Right renal cortex interstitium (tissue), 3 donors: ENCODE results near the gene ACTG2. TPM values are rescaled to one million over a fixed set of nuclear protein-coding genes. Genes with fewer than 3 reads are reported as not detected.

ENCODE experiments used
- DNase-seq, 3 donors: peaks; one replicate each; pipeline ENCODE4 v3.0.0-alpha.2; 2013; ENCODE audit warnings: low read depth in 3 of 3, low spot score in 2 of 3
- polyA plus RNA-seq, 3 donors: library from polyadenylated mRNA; unstranded; fragments of 120-200 nt; gene quantifications; one replicate each; pipeline ENCODE4 v1.2.1, GENCODE V29; 2013; ENCODE audit not compliant: insufficient read length in 3 of 3

Gene ACTG2
- polyA plus RNA-seq, 3 donors, result 0.64 to 0.93 (median 0.65) TPM

DNA sequence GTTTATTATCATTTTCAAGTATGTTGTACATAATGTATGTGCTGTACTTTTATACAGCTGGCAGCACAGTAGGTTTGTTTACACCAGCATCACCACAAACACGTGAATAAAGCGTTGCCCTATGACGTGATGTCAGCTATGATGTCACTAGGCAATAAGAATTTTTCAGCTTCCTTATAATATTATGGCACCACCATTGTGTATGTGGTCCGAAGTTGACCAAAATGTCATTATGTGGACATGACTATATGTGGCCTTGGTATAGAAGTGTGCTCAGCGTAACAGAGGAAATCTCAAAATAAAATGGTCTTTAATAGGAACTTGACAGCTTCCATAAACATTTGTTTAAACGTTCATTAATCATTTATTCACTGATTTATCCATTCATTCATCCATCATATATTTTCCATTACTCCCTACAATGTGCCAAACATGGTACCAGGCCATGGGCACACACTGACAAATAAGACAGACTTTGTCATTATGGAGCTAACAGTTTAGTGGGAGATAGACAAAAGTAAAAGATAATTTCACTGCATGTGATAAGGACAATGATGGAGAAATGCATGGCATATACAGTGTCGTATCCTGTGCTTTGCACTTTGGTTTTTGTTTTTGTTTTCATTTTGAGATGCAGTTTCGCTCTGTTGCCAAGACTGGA, 18.9 kb downstream of the ACTG2 start:
- DNase-seq, result no peak

- DNase-seq, result no peak
Measured at GRCh38 chr2:73913414-73914054, 20.7 kb downstream of the ACTG2 start.

DNA sequence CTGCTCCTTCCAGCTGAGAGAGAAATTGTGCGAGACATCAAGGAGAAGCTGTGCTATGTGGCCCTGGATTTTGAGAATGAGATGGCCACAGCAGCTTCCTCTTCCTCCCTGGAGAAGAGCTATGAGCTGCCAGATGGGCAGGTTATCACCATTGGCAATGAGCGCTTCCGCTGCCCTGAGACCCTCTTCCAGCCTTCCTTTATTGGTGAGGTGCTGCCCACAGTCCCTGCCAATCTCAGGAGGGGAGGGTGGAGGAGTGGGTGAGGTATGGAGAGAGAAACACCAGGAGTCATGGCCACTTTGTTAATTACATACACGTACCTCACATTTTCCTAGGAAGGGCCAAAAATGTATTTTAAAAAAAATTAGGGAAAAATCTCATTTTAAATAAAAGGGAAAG, 21.9 kb downstream of the ACTG2 start:
- no peak for DNase-seq

- DNase-seq, result no peak
Measured at GRCh38 chr2:73915437-73915993, 22.7 kb downstream of the ACTG2 start.

DNA sequence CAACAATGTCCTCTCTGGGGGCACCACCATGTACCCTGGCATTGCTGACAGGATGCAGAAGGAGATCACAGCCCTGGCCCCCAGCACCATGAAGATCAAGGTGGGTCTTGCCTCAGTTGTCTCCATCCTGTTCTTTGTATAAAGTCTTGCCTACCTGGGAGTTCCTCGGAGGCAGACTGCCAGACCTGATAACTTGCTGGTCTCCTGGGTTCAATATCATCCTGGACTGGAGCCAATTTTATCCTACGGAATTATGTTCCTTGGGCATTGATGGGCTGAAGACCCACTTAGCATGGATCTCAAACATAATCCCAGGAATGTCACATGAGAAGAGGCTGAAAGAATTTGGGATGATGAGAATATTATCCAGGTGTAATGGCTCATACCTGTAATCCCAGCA, 23.9 kb downstream of the ACTG2 start:
- DNase-seq, result no peak

DNA sequence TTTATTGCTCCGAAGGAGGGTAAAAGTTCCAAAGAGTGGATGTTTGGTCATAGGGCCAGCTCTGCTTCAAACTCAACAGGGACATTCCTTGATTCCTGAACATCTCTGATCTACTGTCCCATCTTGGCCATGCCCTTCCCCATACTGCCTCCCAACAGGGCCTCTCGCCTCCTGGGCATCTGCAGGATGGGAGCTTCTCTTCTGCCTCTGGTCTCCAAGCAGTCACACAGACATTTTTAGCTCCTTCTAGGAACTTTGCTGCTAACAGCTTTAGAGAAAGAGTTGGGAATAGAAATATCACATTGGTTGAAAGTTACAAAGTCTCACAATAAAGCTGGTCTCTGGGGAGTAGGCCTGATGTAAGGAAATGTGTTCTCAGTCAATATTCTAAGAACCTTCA, 24.5 kb downstream of the ACTG2 start:
- no peak for DNase-seq

DNA sequence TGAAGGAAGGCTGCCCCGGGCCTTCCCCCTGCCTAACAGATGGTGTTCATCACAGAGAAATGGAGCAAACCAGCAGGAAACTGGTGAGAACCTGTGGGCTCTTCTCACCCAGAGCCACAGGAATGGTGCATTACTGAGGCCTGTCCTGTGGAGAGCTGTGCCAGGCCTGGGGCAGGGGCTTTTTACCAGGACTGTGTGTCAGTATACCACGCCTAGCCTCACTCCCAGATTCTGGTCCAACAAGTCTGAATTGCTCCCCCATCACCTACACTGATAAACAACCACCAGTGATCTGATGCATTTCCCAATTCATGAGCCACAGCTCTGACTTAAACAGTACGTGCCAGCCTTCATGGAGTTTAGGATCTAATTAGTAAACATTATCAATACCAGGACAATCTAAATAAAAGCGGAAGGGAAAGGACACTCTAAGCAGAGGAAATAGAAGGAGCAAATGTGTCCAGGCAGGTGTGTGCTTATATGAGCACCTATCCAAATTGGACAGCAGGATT, 24.9 kb downstream of the ACTG2 start:
- no peak for DNase-seq

DNA sequence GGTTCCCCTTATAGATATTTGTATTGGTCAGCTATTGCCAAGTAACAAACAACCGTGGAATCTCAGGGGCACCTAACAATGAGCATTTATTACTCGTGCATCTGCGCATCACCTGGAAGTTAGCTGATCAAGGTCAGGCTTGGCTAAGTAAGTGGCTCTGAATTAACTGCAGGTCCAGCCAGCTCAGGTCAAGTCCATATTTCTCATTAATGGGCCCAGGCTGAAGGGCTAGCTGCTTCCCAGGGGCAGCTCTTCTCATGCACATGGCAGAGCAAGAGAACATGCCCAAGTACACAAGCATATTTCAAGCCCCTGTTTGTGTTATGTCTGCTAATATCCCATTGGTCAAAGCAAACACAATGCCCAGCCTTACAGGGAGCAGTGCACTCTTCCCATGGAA, 26.0 kb downstream of the ACTG2 start:
- no peak for DNase-seq

DNA sequence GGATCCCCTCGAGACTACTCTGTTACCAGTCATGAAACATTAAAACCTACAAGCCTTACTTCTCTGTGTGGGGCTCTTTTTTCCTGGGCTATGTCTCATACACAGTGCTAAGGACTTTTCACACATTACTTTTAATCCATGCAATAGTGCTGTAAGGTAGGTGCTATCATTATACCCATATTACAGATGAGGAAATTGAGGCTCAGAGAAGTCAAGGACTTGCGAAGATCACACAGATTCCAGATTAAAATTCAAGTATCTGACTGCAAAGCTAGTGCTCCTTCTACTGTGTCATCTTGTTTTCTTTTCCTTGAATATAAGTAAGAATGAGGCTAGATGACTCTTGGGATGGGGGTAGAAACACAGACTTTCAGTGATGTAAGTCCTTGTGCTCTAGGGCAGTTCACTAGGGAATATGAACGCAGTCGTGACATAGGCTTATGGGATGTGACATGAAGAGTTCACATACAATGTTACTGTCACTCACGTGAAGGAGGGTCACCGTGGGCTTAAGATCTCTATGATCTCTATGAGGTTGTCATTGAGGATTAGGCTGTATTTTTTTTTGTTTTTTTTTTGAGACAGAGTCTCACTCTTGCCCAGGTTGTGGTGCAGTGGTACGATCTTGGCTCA, 26.9 kb downstream of the ACTG2 start:
- no peak for DNase-seq

GRCh38 chr2:73920577-73921545, 28.1 kb downstream of the ACTG2 start:
- DNase-seq, result no peak

DNA sequence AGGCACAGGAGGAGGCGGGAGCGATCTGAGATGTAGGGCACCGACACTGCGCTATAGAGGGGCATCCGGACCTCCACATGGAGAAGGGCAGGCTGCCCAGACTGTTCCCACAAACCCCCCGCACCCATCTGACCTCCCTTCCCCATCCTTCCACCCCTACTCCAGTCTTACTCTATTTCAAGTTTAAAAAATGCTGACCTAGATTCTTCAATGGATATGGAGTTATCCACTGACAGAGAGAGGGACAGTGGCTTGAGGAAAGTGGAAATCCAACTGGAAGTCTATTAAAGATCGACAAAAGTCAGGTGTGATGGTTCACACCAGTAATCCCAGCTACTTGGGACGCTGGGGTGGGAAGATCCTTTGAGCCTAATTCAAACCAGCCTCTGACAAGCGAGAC, 28.8 kb downstream of the ACTG2 start:
- DNase-seq, result no peak

GRCh38 chr2:73922681-73923080, 29.9 kb downstream of the ACTG2 start:
- no peak for DNase-seq

GRCh38 chr2:73925033-73925704, 32.4 kb downstream of the ACTG2 start:
- no peak for DNase-seq

DNA sequence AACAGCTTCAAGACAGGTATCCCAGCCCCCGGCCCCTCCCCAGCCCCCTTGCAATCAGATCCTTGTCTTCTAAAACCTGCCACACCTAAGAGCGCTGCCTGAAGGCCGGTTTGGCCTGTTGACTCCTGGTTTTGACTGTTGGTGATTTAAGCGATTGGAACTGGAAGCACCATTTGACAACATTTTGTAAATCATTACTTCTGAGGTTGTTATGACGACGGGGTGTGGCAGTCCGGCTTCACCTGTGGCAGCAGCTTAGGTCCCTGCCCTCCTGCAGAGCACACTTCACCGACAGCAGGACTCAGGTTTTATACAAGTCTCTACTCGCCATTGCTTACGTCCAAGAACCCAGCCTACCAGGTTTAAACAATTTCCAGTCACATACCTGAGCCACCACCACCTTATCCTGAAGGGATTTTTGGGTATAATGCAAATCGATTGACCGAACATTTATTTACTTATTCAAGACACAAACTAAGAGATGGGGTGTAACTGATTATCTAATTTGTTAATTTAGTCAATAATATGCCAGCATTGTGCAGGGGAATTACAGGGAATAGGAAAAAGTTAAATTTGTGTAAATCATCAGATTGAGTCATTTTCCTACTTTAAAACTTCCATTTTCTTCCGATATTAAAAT, 33.2 kb downstream of the ACTG2 start:
- no peak for DNase-seq

GRCh38 chr2:73926493-73927327, 33.9 kb downstream of the ACTG2 start, which contains the start of gene DGUOK:
DGUOK (plus strand) TSS chr2:73926880; CDS start chr2:73926911, 31 bp downstream.
- peak; percentile 96 to 99 (median 98) for DNase-seq

- no peak for DNase-seq
Measured at GRCh38 chr2:73927344-73927743, 34.5 kb downstream of the ACTG2 start.

DNA sequence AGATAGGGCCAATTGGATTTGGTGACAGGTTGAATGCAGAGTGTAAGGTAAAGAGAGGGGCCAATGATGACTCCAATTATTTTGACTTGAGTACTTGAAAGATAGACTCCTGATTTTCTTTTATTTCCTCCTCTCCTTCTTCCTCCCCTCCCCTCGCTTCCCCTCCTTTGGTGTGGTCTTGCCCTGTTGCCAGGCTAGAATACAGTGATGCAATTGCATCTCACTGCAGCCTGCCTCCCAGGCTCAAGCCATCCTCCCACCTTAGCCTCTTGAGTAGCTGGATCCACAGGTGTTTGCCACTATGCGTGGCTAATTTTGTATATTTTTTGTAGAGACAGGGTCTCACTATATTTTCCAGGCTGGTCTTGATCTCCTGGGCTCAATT, 36.1 kb downstream of the ACTG2 start:
- no peak for DNase-seq

DNA sequence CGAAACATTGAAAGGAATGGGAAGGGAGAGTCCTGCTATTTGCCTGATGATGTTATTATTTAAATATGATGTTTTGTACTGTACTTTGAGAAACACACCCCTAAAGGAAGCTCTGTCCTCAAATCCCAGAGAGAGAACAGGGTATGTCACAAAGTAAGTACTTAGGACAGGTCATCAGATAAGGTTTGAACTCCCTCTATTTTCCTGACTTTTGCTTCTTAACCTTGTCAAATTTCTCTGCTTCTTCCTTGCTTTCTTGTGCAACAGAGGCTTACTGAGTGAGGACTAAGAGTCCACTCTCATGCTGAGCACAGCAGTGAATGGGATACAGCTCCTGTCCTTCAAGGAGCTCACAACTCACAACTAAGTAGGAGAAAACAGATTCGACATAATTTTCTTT, 37.6 kb downstream of the ACTG2 start:
- no peak for DNase-seq
